AG10803 (cell line): Measurements from ENCODE around the gene PARD3B.

ENCODE experiments used
- DNase-seq: peaks from one replicate; pipeline ENCODE4 v3.0.0; 2010; ENCODE audit warnings: low read depth
- H3K4me3 ChIP-seq: 2 replicates; pipeline ENCODE4 v1.5.1; 2011; ENCODE audit warnings: mild to moderate bottlenecking, low read length, control low read depth
- CTCF ChIP-seq: conservative IDR thresholded peaks from 2 replicates; pipeline ENCODE4 v1.5.1; 2011; ENCODE audit warnings: mild to moderate bottlenecking, low read length, control low read depth, inconsistent platforms

Gene PARD3B

GRCh38 chr2:204665207-204665606, 119.9 kb downstream of the PARD3B start:
- DNase-seq = peak; percentile 92
- no peak for TF ChIP-seq CTCF

GRCh38 chr2:204665771-204666170, 120.5 kb downstream of the PARD3B start:
- TF ChIP-seq CTCF = no peak
- DNase-seq = peak; percentile 29
- no peak overlapping the region for H3K4me3 ChIP-seq

More at GRCh38 chr2:204665207-204665606, 119.9 kb downstream of the PARD3B start:
- H3K4me3 ChIP-seq = no peak overlapping the region

- no peak overlapping the region for H3K4me3 ChIP-seq
- no peak for DNase-seq
- no peak for TF ChIP-seq CTCF
These were observed 122.7 kb downstream of the PARD3B start for GRCh38 chr2:204667990-204668389.

GRCh38 chr2:204669382-204669781, 124.1 kb downstream of the PARD3B start:
- H3K4me3 ChIP-seq = no peak overlapping the region
- peak; percentile 21 for DNase-seq
- TF ChIP-seq CTCF = no peak

GRCh38 chr2:204670124-204670523, 124.8 kb downstream of the PARD3B start:
- no peak for TF ChIP-seq CTCF

GRCh38 chr2:204670756-204671155, 125.5 kb downstream of the PARD3B start:
- DNase-seq = no peak
- no peak overlapping the region for H3K4me3 ChIP-seq
- TF ChIP-seq CTCF = no peak

More at GRCh38 chr2:204670124-204670523, 124.8 kb downstream of the PARD3B start:
- no peak overlapping the region for H3K4me3 ChIP-seq
- DNase-seq = no peak

- TF ChIP-seq CTCF = no peak
- no peak overlapping the region for H3K4me3 ChIP-seq
- DNase-seq = no peak
These were observed 127.5 kb downstream of the PARD3B start for GRCh38 chr2:204672772-204673171.
